Cardiac muscle cell (in vitro differentiated cells and primary cell): ENCODE data around the gene ZNF668. TPM values are rescaled to one million over a fixed set of nuclear protein-coding genes. Genes with fewer than 3 reads are reported as not detected.
"Not testable (repeated sequence)": the region's sequence is repeated elsewhere in the genome, so short reads cannot be mapped to it uniquely, and the experiment has no call there.

ENCODE experiments used
- DNase-seq, 2 donors: peaks; one replicate each; pipeline versions ENCODE4 v3.0.0 to v3.0.0-alpha.2; 2010 to 2017; ENCODE audit warnings: low read depth in 1 of 2, low spot score in 1 of 2
- H3K27ac ChIP-seq: fragments of 200-600 bp; sonication (generic); 2 replicates; pipeline ENCODE4 v1.5.1; 2016
- H3K27me3 ChIP-seq: fragments of 200-600 bp; sonication (generic); 2 replicates; pipeline ENCODE4 v1.6.0; 2016; ENCODE audit warnings: control low read depth
- H3K36me3 ChIP-seq: fragments of 200-600 bp; sonication (generic); 2 replicates; pipeline ENCODE4 v1.5.1; 2016; ENCODE audit warnings: control low read depth
- H3K4me1 ChIP-seq: fragments of 200-600 bp; sonication (generic); 2 replicates; pipeline ENCODE4 v1.8.1; 2017; ENCODE audit warnings: low read depth, mild to moderate bottlenecking, mixed run types
- H3K4me3 ChIP-seq: fragments of 200-600 bp; sonication (generic); 2 replicates; pipeline ENCODE4 v1.5.1; 2016; ENCODE audit warnings: mild to moderate bottlenecking
- H3K9me3 ChIP-seq: fragments of 200-600 bp; sonication (generic); 2 replicates; pipeline ENCODE4 v1.5.1; 2017; ENCODE audit warnings: low read depth, mild to moderate bottlenecking, control low read depth
- CTCF ChIP-seq: IDR thresholded peaks from 2 replicates; pipeline ENCODE4 v1.5.1; 2012; ENCODE audit warnings: low read depth, mild to moderate bottlenecking, low read length
- polyA plus RNA-seq: library from polyadenylated mRNA; unstranded; fragments of >200 nt; fragmentation: Nextera tagmentation; extraction: Ambion mirVana; gene quantifications from 2 replicates; pipeline ENCODE4 v1.2.1, GENCODE V29; 2016
- total RNA-seq: library from RNA; depleted of rRNA; stranded (reverse); fragments of >200 nt; gene quantifications from 2 replicates; pipeline ENCODE4 v1.2.3, GENCODE V29; 2016

ZNF668 gene
- total and polyA plus RNA-seq, 2 experiments from 2014 or later: 10.0 to 16.2 TPM

GRCh38 chr16:31023252-31023602 is 50.8 kb downstream of the ZNF668 start:
- Histone ChIP-seq H3K4me1 (no peaks in the 10 kb centered on the region), H3K4me3 (no peak overlapping the region), H3K27me3 (no peaks in the 10 kb centered on the region), H3K9me3 (no peaks in the 10 kb centered on the region), H3K36me3 (no peaks in the 10 kb centered on the region), H3K27ac (no peak overlapping the region)
- no peak for DNase-seq
- TF ChIP-seq CTCF: no peak

- no peaks in the 10 kb centered on the region for H3K27me3 ChIP-seq
- no peak for DNase-seq
- TF ChIP-seq CTCF: no peak
- H3K27ac ChIP-seq: no peak overlapping the region
- H3K9me3 ChIP-seq: no peaks in the 10 kb centered on the region
- H3K4me1 ChIP-seq: no peaks in the 10 kb centered on the region
- no peaks in the 10 kb centered on the region for H3K36me3 ChIP-seq
- H3K4me3 ChIP-seq: no peak overlapping the region
Observed at GRCh38 chr16:31022544-31023251, 51.3 kb downstream of the ZNF668 start.

GRCh38 chr16:31020536-31020935 is 53.5 kb downstream of the ZNF668 start:
- Histone ChIP-seq H3K27ac (no peak overlapping the region), H3K9me3 (no peaks in the 10 kb centered on the region), H3K4me1 (no peaks in the 10 kb centered on the region), H3K36me3 (no peaks in the 10 kb centered on the region), H3K27me3 (no peaks in the 10 kb centered on the region), H3K4me3 (no peak overlapping the region)
- TF ChIP-seq CTCF: no peak
- no peak for DNase-seq

- H3K36me3 ChIP-seq, H3K9me3 ChIP-seq, H3K4me1 ChIP-seq, H3K27me3 ChIP-seq, H3K27ac ChIP-seq, H3K4me3 ChIP-seq, DNase-seq: not testable (repeated sequence)
Observed at GRCh38 chr16:31017756-31018155, 56.3 kb downstream of the ZNF668 start.

- Histone ChIP-seq H3K4me1 (no peaks in the 10 kb centered on the region), H3K27me3 (peaks cover 11% of the 10 kb centered on the region), H3K4me3 (no peak overlapping the region), H3K9me3 (no peaks in the 10 kb centered on the region), H3K27ac (no peak overlapping the region), H3K36me3 (no peaks in the 10 kb centered on the region)
- DNase-seq: no peak
- no peak for TF ChIP-seq CTCF
Observed at GRCh38 chr16:31016018-31016417, 58.0 kb downstream of the ZNF668 start.

- H3K4me1 ChIP-seq, DNase-seq: not testable (repeated sequence)
Observed at GRCh38 chr16:31013292-31013691, 60.7 kb downstream of the ZNF668 start.

GRCh38 chr16:31011815-31012214 is 62.2 kb downstream of the ZNF668 start:
- peaks cover 11% of the 10 kb centered on the region for H3K27me3 ChIP-seq
- not testable (repeated sequence) for H3K36me3 ChIP-seq, DNase-seq, H3K4me1 ChIP-seq, H3K27ac ChIP-seq, H3K4me3 ChIP-seq, H3K9me3 ChIP-seq

More at GRCh38 chr16:31013292-31013691, 60.7 kb downstream of the ZNF668 start:
- not testable (repeated sequence) for H3K4me3 ChIP-seq, H3K9me3 ChIP-seq, H3K27ac ChIP-seq, H3K36me3 ChIP-seq
- peaks cover 11% of the 10 kb centered on the region for H3K27me3 ChIP-seq

Other genes starting within 250 kb of the ZNF668 start
- 39.8 and 53.0 TPM in 2 replicates for gene BCL7C, start 180.2 kb downstream of the ZNF668 start, total RNA-seq
- 50.5 and 60.6 TPM in 2 replicates for gene BCL7C, start 180.2 kb downstream of the ZNF668 start, polyA plus RNA-seq
- 4.9 and 5.0 TPM in 2 replicates for gene CTF1, start 177.6 kb downstream of the ZNF668 start, total RNA-seq
- gene CTF1, start 177.6 kb downstream of the ZNF668 start, polyA plus RNA-seq: 14.0 and 23.4 TPM in 2 replicates
- 55.1 and 60.0 TPM in 2 replicates for gene FBXL19, start 150.7 kb downstream of the ZNF668 start, total RNA-seq
- gene FBXL19, start 150.7 kb downstream of the ZNF668 start, polyA plus RNA-seq: 3.9 and 4.0 TPM in 2 replicates
- gene ORAI3, start 125.2 kb downstream of the ZNF668 start, total RNA-seq: 88.5 and 123 TPM in 2 replicates
- gene ORAI3, start 125.2 kb downstream of the ZNF668 start, polyA plus RNA-seq: 94.5 and 101 TPM in 2 replicates
- 10.4 and 32.3 TPM in 2 replicates for gene SETD1A, start 116.5 kb downstream of the ZNF668 start, total RNA-seq
- 1.9 and 4.4 TPM in 2 replicates for gene SETD1A, start 116.5 kb downstream of the ZNF668 start, polyA plus RNA-seq
- 5.8 and 6.5 TPM in 2 replicates for gene HSD3B7, start 89.0 kb downstream of the ZNF668 start, total RNA-seq
- 7.5 and 8.5 TPM in 2 replicates for gene HSD3B7, start 89.0 kb downstream of the ZNF668 start, polyA plus RNA-seq
- gene STX1B, start 63.6 kb downstream of the ZNF668 start, total RNA-seq: 8.1 and 13.7 TPM in 2 replicates
- gene STX1B, start 63.6 kb downstream of the ZNF668 start, polyA plus RNA-seq: 5.6 and 8.0 TPM in 2 replicates
- 25.3 and 26.7 TPM in 2 replicates for gene STX4, start 40.7 kb downstream of the ZNF668 start, total RNA-seq
- gene STX4, start 40.7 kb downstream of the ZNF668 start, polyA plus RNA-seq: 48.3 and 53.2 TPM in 2 replicates
- gene ZNF646, start 182 bp upstream of the ZNF668 start, total RNA-seq: 20.3 and 32.6 TPM in 2 replicates
- 7.1 and 8.5 TPM in 2 replicates for gene ZNF646, start 182 bp upstream of the ZNF668 start, polyA plus RNA-seq
- 2.7 and 5.8 TPM in 2 replicates for gene PRSS53, start 14.7 kb upstream of the ZNF668 start, total RNA-seq
- 0.35 and 0.94 TPM in 2 replicates for gene PRSS53, start 14.7 kb upstream of the ZNF668 start, polyA plus RNA-seq
- 146 and 148 TPM in 2 replicates for gene VKORC1, start 20.6 kb upstream of the ZNF668 start, total RNA-seq
- gene VKORC1, start 20.6 kb upstream of the ZNF668 start, polyA plus RNA-seq: 161 and 188 TPM in 2 replicates
- gene BCKDK, start 34.1 kb upstream of the ZNF668 start, total RNA-seq: 109 and 121 TPM in 2 replicates
- 147 and 151 TPM in 2 replicates for gene BCKDK, start 34.1 kb upstream of the ZNF668 start, polyA plus RNA-seq
- gene KAT8, start 43.4 kb upstream of the ZNF668 start, total RNA-seq: 88.8 and 112 TPM in 2 replicates
- gene KAT8, start 43.4 kb upstream of the ZNF668 start, polyA plus RNA-seq: 63.0 and 80.6 TPM in 2 replicates
- gene PRSS8, start 61.5 kb upstream of the ZNF668 start, total RNA-seq: 11.6 TPM in 2 replicates
- 19.5 and 22.5 TPM in 2 replicates for gene PRSS8, start 61.5 kb upstream of the ZNF668 start, polyA plus RNA-seq
- gene PRSS36, start 75.8 kb upstream of the ZNF668 start, total RNA-seq: 0.63 and 1.1 TPM in 2 replicates
- 1.8 and 3.3 TPM in 2 replicates for gene PRSS36, start 75.8 kb upstream of the ZNF668 start, polyA plus RNA-seq
- 40.6 and 54.4 TPM in 2 replicates for gene FUS, start 105.9 kb upstream of the ZNF668 start, total RNA-seq
- 386 and 618 TPM in 2 replicates for gene FUS, start 105.9 kb upstream of the ZNF668 start, polyA plus RNA-seq
- 1.4 and 2.7 TPM in 2 replicates for gene PYCARD, start 128.5 kb upstream of the ZNF668 start, total RNA-seq
- 2.3 and 5.2 TPM in 2 replicates for gene PYCARD, start 128.5 kb upstream of the ZNF668 start, polyA plus RNA-seq
- 0.21 and 0.51 TPM in 2 replicates for gene TRIM72, start 139.9 kb upstream of the ZNF668 start, total RNA-seq
- gene TRIM72, start 139.9 kb upstream of the ZNF668 start, polyA plus RNA-seq: not detected in 2 replicates
- gene PYDC1, start 142.9 kb upstream of the ZNF668 start, total RNA-seq: not detected in 2 replicates
- 0.30 TPM in 1 of 2 replicates, not detected in the other for gene PYDC1, start 142.9 kb upstream of the ZNF668 start, polyA plus RNA-seq
- 0.07 TPM in 1 of 2 replicates, not detected in the other for gene ITGAM, start 185.7 kb upstream of the ZNF668 start, total RNA-seq
- gene ITGAM, start 185.7 kb upstream of the ZNF668 start, polyA plus RNA-seq: not detected in 2 replicates